A549 (cell line): ENCODE data around the gene MAJIN.

Source experiments
- BHLHE40 ChIP-seq: IDR thresholded peaks from 2 replicates; pipeline ENCODE4 v1.6.1; 2012; ENCODE audit warnings: low read depth, low read length, inconsistent platforms
- CHD2 ChIP-seq: fragments of 150-350 bp; IDR thresholded peaks from 2 replicates; pipeline ENCODE4 v1.6.1; 2014; ENCODE audit warnings: low read length; ENCODE audit not compliant: partially characterized antibody
- EP300 ChIP-seq, 2 experiments: fragments of >200 bp; sonication (Bioruptor Twin); formaldehyde crosslinking; IDR thresholded peaks; 2 replicates in 1 of 2; 3 replicates in 1 of 2; pipeline ENCODE4 v1.6.1; 2016 to 2017
- KDM5A ChIP-seq: fragments of 200-600 bp; sonication (generic); IDR thresholded peaks from 2 replicates; pipeline ENCODE4 v1.6.1; 2016; ENCODE audit warnings: antibody characterized with exemption, mild to moderate bottlenecking
- POLR2A ChIP-seq: IDR thresholded peaks from 2 replicates; pipeline ENCODE4 v1.6.1; 2012; ENCODE audit warnings: mild to moderate bottlenecking, low read length
- RFX5 ChIP-seq: fragments of 450-650 bp; IDR thresholded peaks from 2 replicates; pipeline ENCODE4 v1.7.1; 2014; ENCODE audit warnings: antibody characterized with exemption, mild to moderate bottlenecking, moderate library complexity
- TF ChIP-seq, protein P1 (sequence below): fragments of >200 bp; sonication (Bioruptor Twin); formaldehyde crosslinking; IDR thresholded peaks from 3 replicates; pipeline ENCODE4 v1.5.1; 2016
- TF ChIP-seq, protein P2 (sequence below): IDR thresholded peaks from 2 replicates; pipeline ENCODE4 v1.6.1; 2012
- TF ChIP-seq, protein P3 (sequence below): fragments of 450-650 bp; IDR thresholded peaks from 2 replicates; pipeline ENCODE4 v1.6.1; 2014; ENCODE audit warnings: antibody characterized with exemption

DNA sequence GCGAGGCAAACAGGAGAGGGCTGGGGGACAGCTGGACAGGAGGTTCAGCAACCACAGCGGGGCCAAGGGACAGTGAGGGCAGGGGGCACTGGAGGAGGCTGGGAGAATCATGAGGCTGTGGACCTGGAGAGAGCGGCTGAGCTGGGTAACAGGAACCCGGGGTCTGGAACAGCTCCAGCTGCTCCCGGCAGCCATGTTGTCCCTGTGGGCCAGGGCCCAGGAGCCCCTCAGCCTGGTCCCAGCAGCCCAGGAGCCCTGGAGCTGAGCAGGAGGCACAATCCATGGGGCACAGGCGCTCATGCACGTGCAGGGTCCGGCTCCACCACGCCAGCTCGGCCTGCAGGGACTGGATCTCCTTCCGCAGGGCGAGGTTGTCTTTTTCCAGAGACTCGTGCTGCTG, 17.5 kb upstream of the MAJIN start:
- TF ChIP-seq, protein P1, sequence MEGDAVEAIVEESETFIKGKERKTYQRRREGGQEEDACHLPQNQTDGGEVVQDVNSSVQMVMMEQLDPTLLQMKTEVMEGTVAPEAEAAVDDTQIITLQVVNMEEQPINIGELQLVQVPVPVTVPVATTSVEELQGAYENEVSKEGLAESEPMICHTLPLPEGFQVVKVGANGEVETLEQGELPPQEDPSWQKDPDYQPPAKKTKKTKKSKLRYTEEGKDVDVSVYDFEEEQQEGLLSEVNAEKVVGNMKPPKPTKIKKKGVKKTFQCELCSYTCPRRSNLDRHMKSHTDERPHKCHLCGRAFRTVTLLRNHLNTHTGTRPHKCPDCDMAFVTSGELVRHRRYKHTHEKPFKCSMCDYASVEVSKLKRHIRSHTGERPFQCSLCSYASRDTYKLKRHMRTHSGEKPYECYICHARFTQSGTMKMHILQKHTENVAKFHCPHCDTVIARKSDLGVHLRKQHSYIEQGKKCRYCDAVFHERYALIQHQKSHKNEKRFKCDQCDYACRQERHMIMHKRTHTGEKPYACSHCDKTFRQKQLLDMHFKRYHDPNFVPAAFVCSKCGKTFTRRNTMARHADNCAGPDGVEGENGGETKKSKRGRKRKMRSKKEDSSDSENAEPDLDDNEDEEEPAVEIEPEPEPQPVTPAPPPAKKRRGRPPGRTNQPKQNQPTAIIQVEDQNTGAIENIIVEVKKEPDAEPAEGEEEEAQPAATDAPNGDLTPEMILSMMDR = no peak
- TF ChIP-seq EP300 (IDR thresholded peaks at IDR 0.05) = no peak
- no peak for TF ChIP-seq CHD2
- no peak for TF ChIP-seq BHLHE40
- TF ChIP-seq, protein P2, sequence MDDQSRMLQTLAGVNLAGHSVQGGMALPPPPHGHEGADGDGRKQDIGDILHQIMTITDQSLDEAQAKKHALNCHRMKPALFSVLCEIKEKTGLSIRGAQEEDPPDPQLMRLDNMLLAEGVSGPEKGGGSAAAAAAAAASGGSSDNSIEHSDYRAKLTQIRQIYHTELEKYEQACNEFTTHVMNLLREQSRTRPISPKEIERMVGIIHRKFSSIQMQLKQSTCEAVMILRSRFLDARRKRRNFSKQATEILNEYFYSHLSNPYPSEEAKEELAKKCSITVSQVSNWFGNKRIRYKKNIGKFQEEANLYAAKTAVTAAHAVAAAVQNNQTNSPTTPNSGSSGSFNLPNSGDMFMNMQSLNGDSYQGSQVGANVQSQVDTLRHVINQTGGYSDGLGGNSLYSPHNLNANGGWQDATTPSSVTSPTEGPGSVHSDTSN = no peak
- TF ChIP-seq POLR2A = no peak
- TF ChIP-seq, protein P3, sequence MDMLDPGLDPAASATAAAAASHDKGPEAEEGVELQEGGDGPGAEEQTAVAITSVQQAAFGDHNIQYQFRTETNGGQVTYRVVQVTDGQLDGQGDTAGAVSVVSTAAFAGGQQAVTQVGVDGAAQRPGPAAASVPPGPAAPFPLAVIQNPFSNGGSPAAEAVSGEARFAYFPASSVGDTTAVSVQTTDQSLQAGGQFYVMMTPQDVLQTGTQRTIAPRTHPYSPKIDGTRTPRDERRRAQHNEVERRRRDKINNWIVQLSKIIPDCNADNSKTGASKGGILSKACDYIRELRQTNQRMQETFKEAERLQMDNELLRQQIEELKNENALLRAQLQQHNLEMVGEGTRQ = no peak
- no peak for TF ChIP-seq RFX5
- TF ChIP-seq KDM5A = no peak
